ENCODE results near the gene CPNE9. TPM values are rescaled to one million over a fixed set of nuclear protein-coding genes. Genes with fewer than 3 reads are reported as not detected.
A peak's percentile ranks its signal among the peaks of the same experiment; 100 is the strongest.

Gene CPNE9
- total and polyA plus RNA-seq, 2 of the 13 experiments (the other 11 are each of a cell fraction or from before 2014, with no cell fraction given): 0.20 TPM; not detected in 1

GRCh38 chr3:9750556-9751411 lies 47.2 kb downstream of the CPNE9 start:
- WGBS (ENCODE audit: low lambda C conversion rate): 12% methylated on average over 17 of the region's 17 CpGs
- CTCF ChIA-PET (ENCODE audit: low intra/inter-chr PET ratio, low total read pairs): no interaction called here
- Histone ChIP-seq H3K9me3 (ENCODE audit: low read length) (no peaks in the 10 kb centered on the region), H4K20me1 (ENCODE audit: insufficient read depth, low read length) (no peaks in the 10 kb centered on the region), H3K27ac (ENCODE audit: extremely low read length, insufficient read depth, low read length) (peak overlapping the region; percentile 72), H2AFZ (ENCODE audit: low read length) (no peak overlapping the region), H3K4me2 (ENCODE audit: low read depth, low read length) (peak overlapping the region; percentile 90), H3K79me2 (ENCODE audit: insufficient read depth, low read length) (peaks cover 13% of the 10 kb centered on the region), H3K27me3 (ENCODE audit: control insufficient read depth in 1 of 2, insufficient read depth in 2 of 2, low read length in 2 of 2) (no peaks in the 10 kb centered on the region), H3K4me1 (ENCODE audit: insufficient read depth, low read length) (peaks cover 19% of the 10 kb centered on the region), H3K9ac (ENCODE audit: insufficient read depth, low read depth, low read length) (peak overlapping the region; percentile 72), H3K4me3 (replicated peaks in 1 of 3; ENCODE audit: insufficient read depth in 1 of 3, low read depth in 2 of 3, low read length in 3 of 3) (peak overlapping the region; percentile 83 to 93 (median 89)), H3K36me3 (replicated peaks in 1 of 2; ENCODE audit: control insufficient read depth in 1 of 2, insufficient read depth in 2 of 2, low read length in 2 of 2) (peaks cover 25 to 37% of the 10 kb centered on the region in 2 experiments)
- FAIRE-seq: peak; percentile 81
- DNase-seq (ENCODE audit: low spot score): peak; percentile 53
- intact Hi-C loops (cut with micrococcal nuclease; ENCODE audit: unreplicated experiment): no loop called here
- POLR2A ChIA-PET: interaction anchor here (1.2 to 4.0 kb wide), 10 partner anchors 9 to 497 kb away, joined by 4 to 50 read pairs (median 9); partner anchors contain the start of genes ARPC4, BRPF1, CAMK1 and MTMR14
- in situ Hi-C loops (cut with HindIII; ENCODE audit: extremely low pct_ligation_motif_present, low pct_unique_long_range_greater_than_20kb): no loop called here
- peak; percentile 55 for ATAC-seq
- no TSS peak for BruUV-seq (replicated peaks)
- TF ChIP-seq XRCC5 (optimal IDR thresholded peaks at IDR 0.05; ENCODE audit: low read length) (peak; percentile 21), CENPX (CRISPR knock-in tag; IDR thresholded peaks at IDR 0.05) (no peak), POLR2A (IDR thresholded peaks at IDR 0.05; ENCODE audit: insufficient read depth in 1 of 2, low read depth in 2 of 2, low read length in 2 of 2) (peak in 1 of 2 experiments; percentile 38; a peak in 1 of 4 replicates), DRAP1 (CRISPR knock-in tag; IDR thresholded peaks at IDR 0.05) (no peak), ISL2 (CRISPR knock-in tag; IDR thresholded peaks at IDR 0.05) (no peak), TBP (CRISPR knock-in tag; IDR thresholded peaks at IDR 0.05) (no peak), ZNF280D (CRISPR knock-in tag; IDR thresholded peaks at IDR 0.05) (no peak), CHD4 (IDR thresholded peaks at IDR 0.05; ENCODE audit: borderline replicate concordance, low read length) (peak; percentile 92; the same call in 1 of the 2 replicates), CC2D1A (CRISPR knock-in tag; IDR thresholded peaks at IDR 0.05) (no peak), PRDM10 (CRISPR knock-in tag; IDR thresholded peaks at IDR 0.05; ENCODE audit: low read depth) (no peak), ZFP41 (CRISPR knock-in tag; IDR thresholded peaks at IDR 0.05; ENCODE audit: borderline replicate concordance) (no peak), RFX5 (IDR thresholded peaks at IDR 0.05; ENCODE audit: low read depth, low read length) (no peak), CSRNP2 (CRISPR knock-in tag; conservative IDR thresholded peaks at IDR 0.05; ENCODE audit: low read depth) (no peak), TCF7L2 (IDR thresholded peaks at IDR 0.05; ENCODE audit: low read depth, low read length) (no peak)

Data from HepG2 (cell line).